Astrocyte of the spinal cord (primary cell): ENCODE data around the gene GAS7.

Source experiments
- DNase-seq: peaks from one replicate; pipeline ENCODE4 v3.0.0; 2011; ENCODE audit warnings: low read depth, low spot score
- H3K4me3 ChIP-seq: 2 replicates; pipeline ENCODE4 v1.5.1; 2011; ENCODE audit warnings: low read depth, mild to moderate bottlenecking, low read length, moderate library complexity
- CTCF ChIP-seq: IDR thresholded peaks from 2 replicates; pipeline ENCODE4 v1.5.1; 2012; ENCODE audit warnings: low read depth, mild to moderate bottlenecking, low read length, inconsistent platforms
- in situ Hi-C: cut with HindIII; loops from 2 replicates; pipeline ENCODE4 v1.10.0; 2017; ENCODE audit warnings: low sequenced_read_pairs

GAS7 gene

GRCh38 chr17:10053782-10054540 is 144.4 kb downstream of the GAS7 start:
- peak; percentile 4 for DNase-seq
- no peak overlapping the region for H3K4me3 ChIP-seq
- in situ Hi-C loops, result no loop called here
- TF ChIP-seq CTCF, result no peak

- no peak for TF ChIP-seq CTCF
- DNase-seq, result no peak
- in situ Hi-C loops, result no loop called here
- H3K4me3 ChIP-seq, result no peak overlapping the region
These were observed 146.1 kb downstream of the GAS7 start for GRCh38 chr17:10052106-10052813.

- no peak for DNase-seq
- in situ Hi-C loops, result no loop called here
- no peak for TF ChIP-seq CTCF
- no peak overlapping the region for H3K4me3 ChIP-seq
These were observed 147.3 kb downstream of the GAS7 start for GRCh38 chr17:10051112-10051511.

GRCh38 chr17:10050597-10051101 is 147.8 kb downstream of the GAS7 start:
- in situ Hi-C loops, result no loop called here
- no peak overlapping the region for H3K4me3 ChIP-seq
- no peak for TF ChIP-seq CTCF
- no peak for DNase-seq

GRCh38 chr17:10048629-10049350 is 149.6 kb downstream of the GAS7 start:
- in situ Hi-C loops, result no loop called here

More at GRCh38 chr17:10048629-10049350, 149.6 kb downstream of the GAS7 start:
- H3K4me3 ChIP-seq, result no peak overlapping the region
- TF ChIP-seq CTCF, result no peak
- DNase-seq, result no peak
